Measurements from ENCODE around the gene SLC8A2.

SLC8A2 gene

DNA sequence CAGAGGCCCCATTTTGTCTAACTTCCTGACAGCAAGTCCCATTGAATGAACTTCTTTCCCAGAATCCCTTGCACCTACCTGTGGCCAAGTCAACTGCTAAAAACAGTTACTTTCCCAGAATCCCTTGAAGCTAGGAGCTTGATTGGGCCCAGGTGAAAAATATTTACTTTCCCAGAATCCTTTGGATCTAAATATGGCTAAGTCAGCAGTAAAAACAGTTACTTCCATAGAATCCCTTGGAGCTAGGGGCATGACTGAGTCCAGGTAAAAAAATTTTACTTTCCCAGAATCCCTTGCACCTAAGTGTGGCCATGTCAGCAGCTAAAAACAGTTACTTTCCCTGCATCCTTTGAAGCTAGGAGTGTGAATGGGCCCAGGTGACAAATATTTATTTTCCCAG lies 39.2 kb downstream of the SLC8A2 start:
- DNase-seq (ENCODE audit: low read depth in 1 of 2, low spot score in 1 of 2), result no peak

DNA sequence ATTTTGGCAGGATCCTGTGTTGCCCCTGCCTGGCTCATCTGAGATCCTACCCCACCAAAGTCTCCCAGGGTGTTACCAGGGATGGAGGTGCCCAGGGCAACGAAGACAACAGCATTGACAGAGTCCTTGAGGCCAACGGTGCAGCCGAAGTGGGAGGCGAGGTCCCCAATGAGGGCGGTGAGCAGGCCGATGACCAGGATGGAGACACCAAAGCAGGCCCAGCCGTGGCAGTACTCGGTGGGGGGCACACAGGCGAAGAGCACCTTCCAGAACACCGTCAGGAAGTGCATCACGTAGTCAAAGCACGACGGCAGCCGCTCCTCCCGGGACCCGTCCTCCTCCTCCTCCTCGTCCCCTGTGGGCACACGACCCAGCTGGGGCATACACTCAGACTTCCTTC lies 39.6 kb downstream of the SLC8A2 start:
- DNase-seq (ENCODE audit: low read depth in 1 of 2, low spot score in 1 of 2), result no peak

DNA sequence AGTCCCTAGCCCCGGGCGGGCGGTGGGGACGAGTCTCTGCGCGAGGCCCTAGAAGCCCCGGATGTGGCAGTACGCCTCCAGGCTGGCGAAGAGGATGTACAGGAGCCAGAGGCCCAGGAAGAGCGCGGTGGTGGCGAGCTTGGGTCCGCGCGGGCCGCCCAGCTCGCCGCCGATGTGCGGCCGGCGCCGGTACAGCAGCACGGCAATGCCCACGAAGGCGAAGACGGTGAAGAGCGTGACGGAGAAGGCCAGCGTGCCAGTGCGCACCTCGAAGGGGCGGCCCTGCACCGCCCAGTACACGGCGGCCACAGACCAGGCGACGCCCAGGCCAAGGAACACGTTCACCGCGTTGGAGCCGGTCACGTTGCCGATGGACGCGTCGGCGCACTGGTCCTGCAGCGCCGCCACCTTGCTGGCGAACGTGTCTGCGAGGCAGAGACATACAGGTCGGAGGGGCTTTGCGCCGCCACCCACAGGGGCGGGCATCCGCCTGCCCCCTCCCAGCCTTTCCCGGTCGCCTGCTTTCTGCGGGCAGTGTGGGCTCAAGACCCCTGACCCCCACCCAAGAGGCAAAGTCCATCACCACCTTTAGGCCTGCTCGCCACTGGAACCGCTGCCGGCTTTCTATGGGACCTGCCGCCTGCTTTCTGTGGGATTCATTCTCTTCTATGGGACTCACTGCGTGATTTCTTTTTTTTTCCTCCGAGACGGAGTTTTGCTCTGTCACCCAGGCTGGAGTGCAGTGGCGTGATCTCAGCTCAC lies 41.5 kb downstream of the SLC8A2 start:
- no peak for DNase-seq (ENCODE audit: low read depth in 1 of 2, low spot score in 1 of 2)

DNA sequence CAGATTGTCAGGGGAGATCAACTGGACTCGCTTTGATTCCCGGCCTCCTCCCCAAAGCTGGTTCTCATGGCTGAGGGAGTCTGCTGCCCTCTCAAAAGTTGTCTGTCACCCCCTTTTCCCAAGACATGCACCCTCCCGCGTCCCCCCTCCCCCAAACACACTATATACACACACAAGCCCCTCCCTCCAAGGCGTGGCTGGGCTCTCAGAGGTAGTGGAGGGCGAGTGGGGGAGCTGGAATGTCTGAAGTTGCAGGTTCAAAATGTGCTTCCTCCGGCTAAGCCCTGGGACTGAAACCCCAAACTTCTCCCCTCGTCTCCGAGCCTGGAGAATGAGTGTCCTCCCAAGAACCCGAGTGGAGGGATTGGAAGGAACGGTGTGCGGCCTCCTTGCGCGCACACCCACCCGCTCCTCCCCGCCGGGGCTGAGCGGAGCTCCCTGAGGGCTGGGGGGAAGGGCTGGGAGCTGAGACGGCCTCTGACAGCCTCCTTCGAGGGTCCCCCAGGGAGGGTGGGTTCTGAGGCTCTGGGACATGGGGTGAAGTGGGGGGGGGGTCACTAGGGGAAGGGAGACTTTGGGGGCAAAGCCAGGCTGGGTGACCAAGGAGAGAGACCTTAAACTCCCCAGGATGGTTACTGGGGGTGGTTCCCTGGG lies 42.4 kb downstream of the SLC8A2 start:
- DNase-seq (ENCODE audit: low read depth in 1 of 2, low spot score in 1 of 2), result no peak

DNA sequence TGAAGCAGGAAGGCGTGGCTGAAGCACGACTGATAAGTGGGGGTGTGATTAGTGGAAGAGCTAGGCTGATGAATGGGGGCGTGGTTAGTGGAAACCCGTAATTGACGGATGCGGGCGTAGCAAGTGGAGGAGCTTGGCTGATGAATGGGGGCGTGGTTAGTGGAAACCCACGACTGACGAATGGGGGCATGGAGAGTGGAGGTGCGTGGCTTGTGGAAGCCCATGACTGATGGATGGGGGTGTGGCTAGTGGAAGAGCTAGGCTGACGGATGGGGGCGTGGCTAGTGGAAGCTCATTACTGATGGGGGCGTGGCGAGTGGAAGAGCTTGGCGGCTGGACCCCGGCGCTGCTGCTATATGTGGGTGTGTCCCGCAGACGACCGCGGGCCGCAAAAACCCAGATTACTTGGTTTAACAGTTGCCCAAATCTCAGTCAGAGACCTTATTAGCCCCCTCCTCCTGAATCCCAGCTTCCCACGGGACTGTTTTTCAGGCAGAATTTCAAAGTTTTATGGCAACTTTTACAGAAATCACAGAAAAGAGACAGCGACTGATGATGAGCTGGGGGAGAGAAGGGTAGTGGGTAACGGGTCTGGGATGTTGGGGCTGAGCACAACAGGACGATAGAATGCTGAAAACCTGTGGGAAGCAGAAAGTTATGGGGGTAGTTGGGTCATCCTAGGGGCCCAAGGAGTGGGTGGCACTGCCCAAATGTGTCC lies 43.4 kb downstream of the SLC8A2 start:
- DNase-seq (ENCODE audit: low read depth in 1 of 2, low spot score in 1 of 2), result peak; percentile 41 to 58

DNA sequence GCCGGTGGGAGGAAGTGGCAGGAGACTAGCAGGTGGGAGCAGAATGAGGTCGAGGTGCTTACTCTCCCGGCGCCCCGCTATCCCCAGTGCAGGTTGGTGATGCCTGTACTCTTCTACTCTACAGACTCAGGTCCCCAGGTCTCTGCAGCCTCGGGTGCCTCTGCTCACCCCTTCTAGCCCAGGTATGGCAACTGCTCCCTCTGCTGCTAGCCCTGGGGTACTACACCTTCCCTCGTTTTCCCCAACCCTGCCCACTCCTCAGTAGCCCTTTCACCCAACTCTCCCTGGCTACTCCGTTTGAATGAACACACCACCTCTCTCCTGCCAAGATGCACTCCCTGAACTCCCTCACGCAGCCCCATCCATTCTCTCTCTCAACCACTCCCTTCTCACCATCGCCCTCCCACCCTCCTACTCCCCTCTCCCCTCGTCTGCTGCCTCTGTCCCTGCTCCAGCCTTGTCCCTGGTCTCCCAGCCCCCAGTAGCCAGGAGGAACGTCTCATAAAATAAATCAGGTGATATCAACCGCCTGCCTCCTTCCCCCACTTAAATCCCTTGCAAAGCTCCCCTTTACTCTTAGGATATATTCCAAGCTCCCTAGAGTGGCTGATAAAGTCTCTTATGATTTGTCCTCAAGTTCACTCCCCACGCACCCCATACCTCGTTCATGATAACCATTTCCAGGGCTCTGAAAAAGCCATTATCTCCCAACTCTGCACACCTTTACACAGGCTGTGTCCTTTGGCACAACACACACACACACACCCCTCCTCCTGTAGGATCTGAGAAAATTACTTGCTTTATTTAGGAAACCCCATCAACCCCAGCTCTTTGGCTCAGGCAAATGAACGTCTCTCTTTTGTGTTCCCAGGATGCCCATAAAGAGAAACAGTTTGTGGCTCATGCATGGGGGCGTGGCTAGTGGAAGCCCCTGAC lies 44.2 kb downstream of the SLC8A2 start:
- DNase-seq (ENCODE audit: low read depth in 1 of 2, low spot score in 1 of 2), result peak; percentile 32 to 48

DNA sequence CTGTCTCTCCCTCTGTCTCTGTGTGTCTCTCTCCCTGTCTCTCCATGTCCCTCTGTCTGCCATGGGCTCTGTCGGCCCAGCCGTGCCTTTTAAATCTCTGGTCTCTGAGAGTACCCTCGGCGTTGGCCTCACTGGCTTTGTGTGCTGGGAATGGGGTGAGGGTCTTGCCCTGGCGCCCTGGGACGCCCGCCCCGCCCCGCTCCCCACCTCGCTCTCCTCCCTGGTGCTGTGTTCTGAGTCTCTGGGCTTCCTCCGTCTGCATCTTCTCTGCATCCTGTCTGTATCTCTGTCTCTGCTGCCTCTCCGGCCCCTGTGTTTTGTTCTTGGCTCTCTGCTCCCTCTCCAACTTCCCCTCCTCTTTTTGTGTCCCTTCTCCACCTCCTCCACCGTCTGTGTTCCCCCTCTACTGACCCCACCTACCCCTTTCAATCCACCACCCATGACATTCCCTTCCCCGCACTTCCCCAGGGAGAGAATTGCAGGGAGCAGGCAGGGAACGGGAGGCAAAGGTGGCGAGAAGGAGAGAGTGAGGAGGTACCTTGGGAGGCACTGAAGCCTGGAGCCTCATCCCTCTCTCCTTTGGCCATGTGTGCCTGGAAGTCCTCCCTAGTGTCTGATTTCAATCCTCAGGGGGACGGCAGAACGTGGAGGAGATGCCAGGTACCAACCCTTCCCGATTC lies 48.4 kb downstream of the SLC8A2 start:
- no peak for DNase-seq (ENCODE audit: low read depth in 1 of 2, low spot score in 1 of 2)

DNA sequence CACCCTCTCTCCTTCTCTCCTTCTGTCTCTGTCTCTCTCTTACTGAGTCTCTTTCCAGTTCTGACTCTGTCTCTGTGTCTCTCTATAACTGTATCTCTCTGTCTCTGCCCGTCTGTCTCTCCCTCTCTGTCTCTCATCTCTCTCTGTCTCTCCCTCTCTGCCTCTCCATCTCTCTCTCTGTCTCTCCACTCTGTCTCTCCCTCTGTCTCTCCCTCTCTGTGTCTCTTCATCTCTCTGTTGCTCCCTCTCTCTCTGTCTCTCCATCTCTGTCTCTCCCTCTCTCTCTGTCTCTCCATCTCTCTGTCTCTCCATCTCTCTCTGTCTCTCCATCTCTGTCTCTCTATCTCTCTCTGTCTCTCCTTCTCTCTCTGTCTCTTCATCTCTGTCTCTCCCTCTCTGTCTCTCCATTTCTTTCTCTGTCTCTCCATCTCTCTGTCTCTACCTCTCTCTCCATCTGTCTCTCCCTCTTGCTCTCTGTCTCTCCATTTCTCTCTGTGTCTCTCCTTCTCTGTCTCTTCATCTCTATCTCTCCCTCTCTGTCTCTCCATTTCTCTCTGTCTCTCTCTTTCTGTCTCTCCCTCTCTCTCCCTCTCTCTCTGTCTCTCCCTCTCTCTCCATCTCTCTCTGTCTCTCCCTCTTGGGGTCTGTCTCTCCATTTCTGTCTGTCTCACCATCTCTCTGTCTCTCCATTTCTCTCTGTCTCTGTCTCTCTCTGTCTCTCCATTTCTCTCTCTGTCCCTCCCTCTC lies 49.1 kb downstream of the SLC8A2 start:
- no peak for DNase-seq (ENCODE audit: low read depth in 1 of 2, low spot score in 1 of 2)

DNA sequence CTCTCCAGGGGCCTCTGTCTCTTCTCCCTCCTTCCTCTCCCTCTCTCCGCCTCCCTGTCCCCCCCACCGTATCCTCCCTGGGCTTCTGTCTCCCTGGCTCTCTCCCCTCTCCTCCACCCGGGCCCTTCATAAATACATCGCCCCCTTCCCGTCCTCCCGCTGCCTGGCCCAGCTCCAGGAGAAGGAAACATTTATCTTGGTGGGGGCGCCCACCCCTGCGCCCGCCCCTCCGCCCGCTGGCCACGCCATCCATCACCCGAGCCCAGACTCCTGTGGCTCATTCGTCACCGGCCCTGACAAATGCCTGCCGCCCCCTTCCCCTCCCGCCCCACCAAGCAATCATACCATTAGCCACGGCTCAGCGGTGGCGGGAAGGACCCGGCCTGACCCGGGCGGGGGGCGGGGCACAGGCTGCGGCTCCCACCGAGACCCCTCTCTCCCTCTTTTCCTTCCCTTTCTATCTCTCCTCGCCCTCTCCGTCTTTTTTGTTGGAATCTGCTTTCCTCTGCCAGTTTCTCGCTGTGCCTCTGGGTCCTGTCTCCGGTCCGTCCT lies 49.8 kb downstream of the SLC8A2 start:
- DNase-seq (ENCODE audit: low read depth in 1 of 2, low spot score in 1 of 2), result no peak

DNA sequence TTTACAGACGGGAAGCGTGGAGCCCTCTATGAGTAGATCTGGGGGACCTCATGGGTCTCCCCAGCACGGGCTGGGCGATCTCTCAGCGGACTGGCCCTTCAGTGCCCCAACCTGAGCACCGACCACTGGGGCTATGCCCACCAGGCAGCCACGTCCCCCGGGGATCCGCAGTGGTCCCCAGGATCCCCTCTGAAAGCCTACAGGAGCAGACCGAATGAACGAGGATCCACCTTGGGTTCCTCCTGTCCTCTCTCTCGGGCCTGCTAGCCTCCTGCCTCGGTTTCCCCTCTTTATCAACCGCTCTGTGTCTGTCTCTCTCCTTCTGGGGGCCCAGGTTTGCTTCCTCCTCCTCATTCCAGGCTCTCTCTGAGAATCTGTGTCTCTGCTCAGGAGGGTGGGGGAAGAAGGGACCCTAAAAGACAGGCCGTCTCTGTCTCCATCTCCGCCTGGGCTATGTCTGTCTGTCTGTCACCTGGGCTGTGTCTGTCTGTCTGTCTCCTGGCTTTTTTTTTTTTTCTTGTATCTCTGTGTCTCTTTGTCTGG lies 50.4 kb downstream of the SLC8A2 start:
- DNase-seq (ENCODE audit: low read depth in 1 of 2, low spot score in 1 of 2), result no peak

DNA sequence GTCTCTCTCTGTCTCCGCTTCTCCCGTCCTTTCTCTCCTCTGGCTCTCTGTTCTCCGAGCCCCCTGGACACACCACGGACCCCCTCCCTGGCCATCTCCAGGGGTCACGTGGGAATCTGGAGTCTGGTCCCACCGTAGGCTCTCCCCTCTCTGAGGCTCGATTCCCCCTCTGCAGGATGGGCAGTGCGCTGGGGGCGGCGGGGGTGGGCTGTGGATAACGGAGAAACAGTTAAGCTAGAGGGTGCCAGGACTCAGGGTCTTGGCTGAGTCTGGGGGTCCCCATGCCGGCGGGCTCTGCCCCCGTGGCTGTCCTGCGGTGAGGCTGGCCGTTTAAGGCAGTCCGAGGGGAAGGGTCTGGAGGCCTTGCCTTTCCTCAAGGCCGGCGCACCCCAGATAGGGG lies 51.9 kb downstream of the SLC8A2 start:
- DNase-seq (ENCODE audit: low read depth in 1 of 2, low spot score in 1 of 2), result no peak

DNA sequence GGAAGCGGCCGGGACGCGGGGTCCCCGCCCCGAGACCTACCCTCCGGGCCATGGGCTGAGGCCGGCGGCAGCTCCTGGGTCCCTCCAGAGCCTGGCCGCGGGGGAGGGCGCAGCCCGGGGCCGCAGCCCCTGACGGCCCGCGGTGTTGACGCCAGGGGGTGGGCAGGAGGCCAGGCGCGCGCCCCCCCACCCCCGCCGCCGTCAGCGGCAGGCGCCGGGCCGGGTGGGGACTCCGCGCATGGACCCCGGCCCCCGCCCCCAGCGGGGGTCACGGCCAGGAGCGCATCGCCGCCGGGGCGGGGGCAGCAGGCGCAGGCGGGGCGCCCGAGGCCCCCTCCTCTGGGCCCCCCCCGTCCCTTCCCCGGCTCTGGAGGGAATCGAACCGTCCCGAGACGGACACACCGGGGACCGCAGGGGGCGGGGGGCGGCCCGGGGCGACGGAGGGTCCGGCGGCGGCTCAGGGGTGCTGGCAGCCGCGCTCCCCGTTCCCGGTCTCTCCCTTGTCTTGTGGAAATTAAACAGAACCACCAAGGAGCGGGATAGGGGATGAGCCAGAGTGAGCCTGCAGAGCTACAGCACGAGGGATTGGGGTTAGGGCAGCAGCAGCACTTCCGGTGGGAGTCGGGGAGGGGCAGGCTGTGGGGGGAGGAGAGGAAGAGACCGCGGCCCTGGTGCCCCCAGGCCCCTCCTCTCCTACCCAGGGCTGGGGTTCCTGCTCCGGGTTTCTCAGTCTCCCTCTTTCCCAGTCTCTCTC lies 52.5 kb downstream of the SLC8A2 start, which contains the start of gene MEIS3:
MEIS3 (minus strand) TSS at position 498 of the 754 bp plus-strand sequence; CDS start at position 52, 446 bp downstream.
- DNase-seq (ENCODE audit: low read depth in 1 of 2, low spot score in 1 of 2), result no peak

DNA sequence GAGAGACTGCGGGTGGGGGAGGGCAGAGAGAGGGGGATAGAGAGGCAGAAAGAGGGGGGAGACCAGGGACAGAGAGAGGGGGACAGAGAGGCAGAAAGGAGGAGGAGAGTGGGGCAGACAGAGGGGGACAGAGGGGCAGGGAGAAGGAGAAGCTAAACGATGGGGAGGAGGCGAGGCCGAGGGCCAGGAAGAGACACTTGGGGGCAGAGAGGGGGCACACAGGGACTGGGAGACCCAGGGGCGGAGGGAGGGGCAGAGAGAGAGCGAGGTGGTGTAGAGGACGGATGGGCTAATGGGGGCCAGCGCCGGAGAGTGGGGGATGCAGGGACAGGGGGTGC lies 53.0 kb downstream of the SLC8A2 start:
- DNase-seq (ENCODE audit: low read depth in 1 of 2, low spot score in 1 of 2), result no peak

DNA sequence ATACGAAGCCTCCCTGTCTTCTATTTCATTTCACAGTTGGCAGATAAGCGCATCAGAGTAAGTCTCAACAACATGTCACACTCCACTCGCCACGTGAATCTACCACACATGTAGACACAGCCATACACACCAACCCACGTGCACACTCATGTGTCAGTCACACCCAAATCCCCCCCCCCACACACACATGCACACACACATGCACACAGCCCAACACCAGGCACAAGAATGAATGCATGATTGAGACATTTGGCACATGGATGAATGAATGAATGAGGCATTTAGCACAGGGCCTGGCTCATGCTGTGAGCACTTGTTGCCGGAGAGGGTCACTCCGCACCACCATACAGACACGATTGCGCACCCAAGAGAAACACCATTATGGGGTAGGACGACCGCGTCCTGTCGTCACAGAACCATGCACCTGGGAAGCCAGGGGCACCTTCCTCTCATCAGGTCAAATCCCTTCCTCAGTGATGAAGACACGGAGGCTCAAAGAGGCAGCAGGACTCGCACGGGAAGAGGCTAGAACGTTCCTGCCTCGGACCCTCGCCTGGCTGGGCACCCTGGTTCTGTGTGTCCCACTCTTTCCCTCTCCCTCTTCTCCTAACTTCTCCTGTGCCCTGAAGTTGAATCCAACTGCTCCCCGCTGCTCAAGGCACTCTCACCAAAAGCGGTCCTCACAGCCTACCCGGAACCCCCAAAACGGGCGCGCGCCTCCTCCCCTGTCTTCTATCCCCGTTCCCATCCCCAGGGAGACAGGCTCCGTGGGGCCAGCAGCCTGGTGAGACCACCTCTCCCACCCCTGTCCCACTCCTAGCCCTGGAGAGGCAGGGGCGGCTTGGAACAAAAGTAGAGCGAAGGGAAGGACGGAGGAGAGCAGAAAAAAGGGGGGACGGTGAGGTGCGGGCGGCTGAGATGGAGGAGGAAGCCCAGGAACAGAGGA lies 53.7 kb downstream of the SLC8A2 start:
- no peak for DNase-seq (ENCODE audit: low read depth in 1 of 2, low spot score in 1 of 2)

DNA sequence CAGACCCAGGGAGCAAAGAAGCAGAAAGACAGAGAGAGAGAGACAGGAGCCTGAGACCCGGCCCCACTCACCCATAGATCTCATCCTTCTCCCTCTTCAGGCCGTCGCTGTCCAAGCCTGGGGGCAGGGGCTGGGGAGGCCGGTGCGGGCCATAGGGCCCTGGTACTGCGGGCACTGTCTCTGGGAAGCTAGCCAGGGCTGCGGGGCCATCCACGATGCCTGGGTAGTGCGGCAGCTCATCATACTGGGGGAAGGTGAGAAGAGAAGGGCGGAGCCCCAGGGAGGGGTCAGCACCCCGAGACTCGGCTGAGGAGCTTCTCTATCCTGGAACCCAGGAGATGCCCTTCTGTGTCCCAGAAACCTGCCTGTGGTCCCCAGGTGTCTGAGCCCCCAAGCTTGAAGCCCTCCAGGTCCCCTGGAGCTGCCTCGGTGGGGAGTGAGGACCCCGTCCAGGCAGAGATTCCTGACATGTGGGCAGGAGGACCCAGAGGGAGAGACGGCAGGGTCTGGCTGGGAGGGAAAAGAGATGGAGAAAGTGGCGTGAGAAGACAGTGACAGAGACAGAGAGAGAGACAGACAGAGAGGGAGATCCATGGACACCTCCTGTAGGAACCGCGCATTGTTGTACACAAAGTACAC lies 54.5 kb downstream of the SLC8A2 start:
- DNase-seq (ENCODE audit: low read depth in 1 of 2, low spot score in 1 of 2), result no peak

DNA sequence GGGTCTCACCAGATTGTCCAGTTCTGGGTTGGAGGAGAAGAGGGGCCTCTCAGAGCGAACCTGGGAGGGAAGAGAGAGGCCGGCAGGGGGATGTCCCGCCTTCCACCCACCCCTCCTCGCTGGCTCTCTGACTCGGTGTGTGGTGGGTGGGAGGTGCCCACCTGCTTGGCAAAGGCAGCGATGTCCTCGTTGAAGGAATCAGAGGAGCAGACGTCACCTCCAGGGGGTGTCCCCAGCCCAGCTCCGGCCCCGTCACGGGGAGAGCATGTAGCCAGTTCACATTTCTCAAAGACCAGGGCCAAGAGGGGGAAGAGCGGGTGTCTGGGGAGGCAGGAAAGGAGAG lies 55.1 kb downstream of the SLC8A2 start:
- no peak for DNase-seq (ENCODE audit: low read depth in 1 of 2, low spot score in 1 of 2)

All from activated T-helper 1 cell treated with anti-CD3 and anti-CD28 coated beads, Interleukin-2, amount 50 U/mL, for 16 hours (primary cell).